MG63 (cell line): ENCODE results near the gene RAB11FIP3. TPM values are rescaled to one million over a fixed set of nuclear protein-coding genes. Genes with fewer than 3 reads are reported as not detected.
"Not testable (repeated sequence)": the region's sequence is repeated elsewhere in the genome, so short reads cannot be mapped to it uniquely, and the experiment has no call there.

Source experiments
- DNase-seq: peaks from one replicate; pipeline ENCODE4 v3.0.0-alpha.2; 2020
- H3K27me3 ChIP-seq: fragments of 250-450 bp; sonication (Bioruptor Pico); 2 replicates; pipeline ENCODE4 v1.5.1; 2020; ENCODE audit warnings: mild to moderate bottlenecking, moderate library complexity
- H3K36me3 ChIP-seq: fragments of 250-450 bp; sonication (Bioruptor Pico); 2 replicates; pipeline ENCODE4 v1.5.1; 2020; ENCODE audit warnings: mild to moderate bottlenecking, moderate library complexity
- H3K4me3 ChIP-seq: fragments of 250-450 bp; sonication (Bioruptor Pico); 2 replicates; pipeline ENCODE4 v1.5.1; 2020; ENCODE audit warnings: mild to moderate bottlenecking, moderate library complexity
- H3K9me3 ChIP-seq: fragments of 250-450 bp; sonication (Bioruptor Pico); 2 replicates; pipeline ENCODE4 v1.5.1; 2020; ENCODE audit warnings: mild to moderate bottlenecking, moderate library complexity
- total RNA-seq: library from RNA; depleted of rRNA; stranded (reverse); fragments of >200 nt; shearing (Covaris generic); gene quantifications from 2 replicates; pipeline ENCODE4 v1.2.3, GENCODE V29; 2014; ENCODE audit warnings: low replicate concordance

RAB11FIP3 gene
- total RNA-seq, 1 experiment from 2014 or later = 42.8 TPM

GRCh38 chr16:492211-492875 is 66.9 kb downstream of the RAB11FIP3 start:
- DNase-seq = no peak
- H3K27me3 ChIP-seq = no peaks in the 10 kb centered on the region
- H3K9me3 ChIP-seq = no peaks in the 10 kb centered on the region
- no peak overlapping the region for H3K4me3 ChIP-seq
- H3K36me3 ChIP-seq = peaks cover 41% of the 10 kb centered on the region

GRCh38 chr16:494676-495075 is 69.2 kb downstream of the RAB11FIP3 start:
- not testable (repeated sequence) for H3K27me3 ChIP-seq, H3K9me3 ChIP-seq, DNase-seq, H3K4me3 ChIP-seq
- H3K36me3 ChIP-seq = peaks cover 35% of the 10 kb centered on the region

- Histone ChIP-seq H3K9me3 (no peaks in the 10 kb centered on the region), H3K27me3 (no peaks in the 10 kb centered on the region), H3K4me3 (no peak overlapping the region), H3K36me3 (peaks cover 31% of the 10 kb centered on the region)
- peak; percentile 44 for DNase-seq
Observed at GRCh38 chr16:495127-495748, 69.8 kb downstream of the RAB11FIP3 start.

- H3K4me3 ChIP-seq = no peak overlapping the region
- DNase-seq = no peak
- H3K27me3 ChIP-seq = no peaks in the 10 kb centered on the region
- H3K36me3 ChIP-seq = peaks cover 20% of the 10 kb centered on the region
- H3K9me3 ChIP-seq = no peaks in the 10 kb centered on the region
Observed at GRCh38 chr16:496097-496886, 70.8 kb downstream of the RAB11FIP3 start.

- H3K27me3 ChIP-seq = no peaks in the 10 kb centered on the region
- no peak for DNase-seq
- H3K4me3 ChIP-seq = no peak overlapping the region
- H3K36me3 ChIP-seq = peaks cover 15% of the 10 kb centered on the region
- H3K9me3 ChIP-seq = no peaks in the 10 kb centered on the region
Observed at GRCh38 chr16:497258-497657, 71.8 kb downstream of the RAB11FIP3 start.

- H3K4me3 ChIP-seq = no peak overlapping the region
- H3K9me3 ChIP-seq = no peaks in the 10 kb centered on the region
- no peak for DNase-seq
Observed at GRCh38 chr16:499924-500323, 74.5 kb downstream of the RAB11FIP3 start.

GRCh38 chr16:500709-501108 is 75.3 kb downstream of the RAB11FIP3 start:
- no peaks in the 10 kb centered on the region for H3K9me3 ChIP-seq
- H3K36me3 ChIP-seq = peaks cover 14% of the 10 kb centered on the region
- H3K27me3 ChIP-seq = no peaks in the 10 kb centered on the region
- no peak overlapping the region for H3K4me3 ChIP-seq
- no peak for DNase-seq

More at GRCh38 chr16:499924-500323, 74.5 kb downstream of the RAB11FIP3 start:
- Histone ChIP-seq H3K36me3 (peaks cover 15% of the 10 kb centered on the region), H3K27me3 (no peaks in the 10 kb centered on the region)

GRCh38 chr16:502179-502943 is 76.9 kb downstream of the RAB11FIP3 start:
- no peak for DNase-seq

GRCh38 chr16:503150-504071 is 78.0 kb downstream of the RAB11FIP3 start:
- Histone ChIP-seq H3K36me3 (peaks cover 13% of the 10 kb centered on the region; the same call in 1 of the 2 replicates), H3K27me3 (no peaks in the 10 kb centered on the region), H3K4me3 (no peak overlapping the region), H3K9me3 (no peaks in the 10 kb centered on the region)
- no peak for DNase-seq

More at GRCh38 chr16:502179-502943, 76.9 kb downstream of the RAB11FIP3 start:
- peaks cover 13% of the 10 kb centered on the region; the same call in 1 of the 2 replicates for H3K36me3 ChIP-seq
- H3K4me3 ChIP-seq = no peak overlapping the region
- no peaks in the 10 kb centered on the region for H3K9me3 ChIP-seq
- no peaks in the 10 kb centered on the region for H3K27me3 ChIP-seq

- Histone ChIP-seq H3K4me3 (no peak overlapping the region), H3K9me3 (no peaks in the 10 kb centered on the region), H3K36me3 (peaks cover 16% of the 10 kb centered on the region; the same call in 1 of the 2 replicates), H3K27me3 (no peaks in the 10 kb centered on the region)
- DNase-seq = no peak
Observed at GRCh38 chr16:505479-506245, 80.2 kb downstream of the RAB11FIP3 start.

- no peak for DNase-seq
- H3K36me3 ChIP-seq = peaks cover 16% of the 10 kb centered on the region; the same call in 1 of the 2 replicates
- H3K9me3 ChIP-seq = no peaks in the 10 kb centered on the region
- H3K27me3 ChIP-seq = no peaks in the 10 kb centered on the region
- H3K4me3 ChIP-seq = no peak overlapping the region
Observed at GRCh38 chr16:506246-506546, 80.7 kb downstream of the RAB11FIP3 start.

- H3K4me3 ChIP-seq, H3K27me3 ChIP-seq, DNase-seq, H3K9me3 ChIP-seq: not testable (repeated sequence)
- peaks cover 14% of the 10 kb centered on the region; the same call in 1 of the 2 replicates for H3K36me3 ChIP-seq
Observed at GRCh38 chr16:507527-507926, 82.1 kb downstream of the RAB11FIP3 start.

GRCh38 chr16:507996-508395 is 82.5 kb downstream of the RAB11FIP3 start:
- Histone ChIP-seq H3K36me3 (peaks cover 14% of the 10 kb centered on the region; the same call in 1 of the 2 replicates), H3K4me3 (no peak overlapping the region), H3K9me3 (no peaks in the 10 kb centered on the region), H3K27me3 (no peaks in the 10 kb centered on the region)
- DNase-seq = no peak

GRCh38 chr16:508884-509736 is 83.7 kb downstream of the RAB11FIP3 start:
- Histone ChIP-seq H3K27me3 (no peaks in the 10 kb centered on the region), H3K4me3 (no peak overlapping the region)

More at GRCh38 chr16:508884-509736, 83.7 kb downstream of the RAB11FIP3 start:
- Histone ChIP-seq H3K36me3 (peaks cover 14% of the 10 kb centered on the region; the same call in 1 of the 2 replicates), H3K9me3 (no peaks in the 10 kb centered on the region)
- DNase-seq = no peak
